H1 (cell line): Measurements from ENCODE around the gene OSBP2. TPM values are rescaled to one million over a fixed set of nuclear protein-coding genes. Genes with fewer than 3 reads are reported as not detected.

Experiments used
- ASH2L ChIP-seq: fragments of 200-600, 300-600 bp; sonication (generic); IDR thresholded peaks from one replicate; pipeline ENCODE4 v1.7.1; 2017; ENCODE audit warnings: low read length
- CHD7 ChIP-seq: fragments of 300-600 bp; sonication (generic); IDR thresholded peaks from 2 replicates; pipeline ENCODE4 v1.7.1; 2012; ENCODE audit warnings: low read length, moderate library complexity, mild to moderate bottlenecking, inconsistent platforms; ENCODE audit not compliant: insufficient replicate concordance
- CREB1 ChIP-seq: IDR thresholded peaks from 2 replicates; pipeline ENCODE4 v1.6.1; 2012; ENCODE audit warnings: inconsistent platforms
- EP300 ChIP-seq, 2 experiments: IDR thresholded peaks; 1 replicate in 1 of 2; 2 replicates in 1 of 2; pipeline ENCODE4 v1.6.1; 2011 to 2012; ENCODE audit warnings: low read depth in 2 of 2, low read length in 2 of 2, mild to moderate bottlenecking in 2 of 2, borderline replicate concordance in 1 of 2, inconsistent platforms in 1 of 2, moderate library complexity in 1 of 2
- RBBP5 ChIP-seq: IDR thresholded peaks from 2 replicates; pipeline ENCODE4 v1.7.1; 2012; ENCODE audit warnings: low read depth, mild to moderate bottlenecking, inconsistent platforms, low read length, moderate library complexity, borderline replicate concordance
- RFX5 ChIP-seq: IDR thresholded peaks from 2 replicates; pipeline ENCODE4 v1.6.1; 2011; ENCODE audit warnings: low read depth, low read length, improper control_type of control experiment, borderline replicate concordance
- SRF ChIP-seq: IDR thresholded peaks from 2 replicates; pipeline ENCODE4 v1.6.1; 2011; ENCODE audit warnings: mild to moderate bottlenecking, low read depth, low read length, moderate library complexity
- TEAD4 ChIP-seq: IDR thresholded peaks from 2 replicates; pipeline ENCODE4 v1.6.1; 2012; ENCODE audit warnings: low read depth, low read length, inconsistent platforms, mixed read lengths
- polyA plus RNA-seq, 7 experiments: library from polyadenylated mRNA; depleted of rRNA in 3 of 7; stranded (reverse) in 5 of 7; unstranded in 2 of 7; fragments of >200 nt in 5 of 7; fragments of 200-250 nt in 2 of 7; gene quantifications; 1 replicate in 5 of 7; 2 replicates in 1 of 7; 4 replicates in 1 of 7; pipeline versions ENCODE4 v1.2.1 to v1.2.3, GENCODE V29; 2011 to 2013; ENCODE audit warnings: missing spikeins in 2 of 7, mixed read lengths in 2 of 7
- total RNA-seq: library from RNA; stranded (reverse); fragmentation: NEBNext Ultra II Directional; extraction: Animal tissue kit (Norgen Biotek cat#: 25700); gene quantifications from 2 replicates; pipeline ENCODE4 v1.2.1, GENCODE V29; 2021

OSBP2 gene
- total and polyA plus RNA-seq, 2 of the 8 experiments (the other 6 are each of a cell fraction or from before 2014, with no cell fraction given): 3.4 to 3.7 TPM

GRCh38 chr22:30687358-30687757, 7.3 kb upstream of the OSBP2 start (continued):
- TF ChIP-seq CHD7 (no peak), CREB1 (no peak), EP300 (IDR thresholded peaks at IDR 0.05; ENCODE audit: borderline replicate concordance in 1 of 2, low read depth in 2 of 2, low read length in 2 of 2) (no peak), SRF (no peak), ASH2L (no peak), RBBP5 (no peak), RFX5 (no peak), TEAD4 (no peak)
- TF ChIP-seq, all 59 proteins: peak for 0
